Neural cell (in vitro differentiated cells): ENCODE data around the gene TRAF3.

Experiments used
- EZH2 ChIP-seq: fragments of 200-600, 300-800 bp; shearing (Covaris generic), sonication (generic); IDR thresholded peaks from 2 replicates; pipeline ENCODE4 v1.6.1; 2014; ENCODE audit warnings: antibody characterized with exemption, low read length, borderline replicate concordance, mild to moderate bottlenecking; ENCODE audit not compliant: insufficient read depth, poor library complexity, severe bottlenecking
- POLR2AphosphoS5 ChIP-seq: IDR thresholded peaks from 2 replicates; pipeline ENCODE4 v1.6.1; 2012
- SMC3 ChIP-seq: fragments of 450-650 bp; conservative IDR thresholded peaks from 2 replicates; pipeline ENCODE4 v1.6.1; 2014; ENCODE audit warnings: antibody characterized with exemption, mild to moderate bottlenecking, moderate library complexity; ENCODE audit not compliant: poor library complexity
- TF ChIP-seq, protein P1 (sequence below): fragments of 450-650 bp; IDR thresholded peaks from 2 replicates; pipeline ENCODE4 v1.5.1; 2014; ENCODE audit warnings: antibody characterized with exemption, mild to moderate bottlenecking, moderate library complexity; ENCODE audit not compliant: poor library complexity, severe bottlenecking

DNA sequence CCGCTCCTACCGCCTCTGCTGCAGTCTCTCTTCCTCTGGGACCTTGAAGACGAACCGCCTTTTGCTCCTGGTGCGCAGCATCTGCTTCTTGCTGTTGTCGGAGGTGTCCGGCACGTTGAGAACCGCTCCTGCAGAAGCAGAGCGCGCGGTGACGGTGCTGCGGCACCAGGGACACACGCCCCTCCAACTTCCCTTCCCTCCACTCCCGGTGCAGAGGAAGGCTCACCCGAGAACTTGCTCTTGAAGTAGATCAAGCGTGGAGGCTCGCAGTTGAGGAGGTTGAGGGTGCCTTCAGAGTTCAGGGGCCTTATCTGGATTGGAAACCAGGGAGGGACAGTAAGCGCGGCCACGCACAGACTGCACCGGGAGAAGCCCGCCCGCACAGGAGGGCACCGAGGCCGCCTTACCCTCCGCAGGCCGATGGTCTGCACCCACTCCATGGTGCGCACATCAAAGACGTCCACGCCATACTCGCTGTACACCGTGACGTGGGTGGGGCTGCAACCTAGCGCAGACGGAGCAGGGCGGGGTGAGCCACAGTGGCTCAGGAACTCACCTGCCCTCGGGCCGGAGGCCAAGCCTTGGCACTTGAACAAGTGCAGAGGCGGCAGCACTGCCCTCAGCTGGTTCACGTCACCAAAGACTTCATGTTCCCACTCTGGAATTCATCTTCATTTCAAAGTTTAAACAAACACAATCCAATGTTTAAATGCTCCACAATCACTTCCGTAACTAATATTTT lies 162.7 kb downstream of the TRAF3 start:
- TF ChIP-seq POLR2AphosphoS5 = no peak
- TF ChIP-seq, protein P1, sequence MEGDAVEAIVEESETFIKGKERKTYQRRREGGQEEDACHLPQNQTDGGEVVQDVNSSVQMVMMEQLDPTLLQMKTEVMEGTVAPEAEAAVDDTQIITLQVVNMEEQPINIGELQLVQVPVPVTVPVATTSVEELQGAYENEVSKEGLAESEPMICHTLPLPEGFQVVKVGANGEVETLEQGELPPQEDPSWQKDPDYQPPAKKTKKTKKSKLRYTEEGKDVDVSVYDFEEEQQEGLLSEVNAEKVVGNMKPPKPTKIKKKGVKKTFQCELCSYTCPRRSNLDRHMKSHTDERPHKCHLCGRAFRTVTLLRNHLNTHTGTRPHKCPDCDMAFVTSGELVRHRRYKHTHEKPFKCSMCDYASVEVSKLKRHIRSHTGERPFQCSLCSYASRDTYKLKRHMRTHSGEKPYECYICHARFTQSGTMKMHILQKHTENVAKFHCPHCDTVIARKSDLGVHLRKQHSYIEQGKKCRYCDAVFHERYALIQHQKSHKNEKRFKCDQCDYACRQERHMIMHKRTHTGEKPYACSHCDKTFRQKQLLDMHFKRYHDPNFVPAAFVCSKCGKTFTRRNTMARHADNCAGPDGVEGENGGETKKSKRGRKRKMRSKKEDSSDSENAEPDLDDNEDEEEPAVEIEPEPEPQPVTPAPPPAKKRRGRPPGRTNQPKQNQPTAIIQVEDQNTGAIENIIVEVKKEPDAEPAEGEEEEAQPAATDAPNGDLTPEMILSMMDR = no peak
- TF ChIP-seq EZH2 = no peak
- TF ChIP-seq SMC3 = no peak
